GM19328 (cell line): Measurements from ENCODE around the gene DBNL.

Experiments used
- ATAC-seq: cut with Tn5 transposase; IDR thresholded peaks from one replicate; pipeline ENCODE4 v1.9.1; 2021; ENCODE audit warnings: mild to moderate bottlenecking, moderate library complexity; ENCODE audit not compliant: unreplicated experiment

Gene DBNL

GRCh38 chr7:44060948-44061644 lies 16.6 kb downstream of the DBNL start:
- ATAC-seq, result no peak

DNA sequence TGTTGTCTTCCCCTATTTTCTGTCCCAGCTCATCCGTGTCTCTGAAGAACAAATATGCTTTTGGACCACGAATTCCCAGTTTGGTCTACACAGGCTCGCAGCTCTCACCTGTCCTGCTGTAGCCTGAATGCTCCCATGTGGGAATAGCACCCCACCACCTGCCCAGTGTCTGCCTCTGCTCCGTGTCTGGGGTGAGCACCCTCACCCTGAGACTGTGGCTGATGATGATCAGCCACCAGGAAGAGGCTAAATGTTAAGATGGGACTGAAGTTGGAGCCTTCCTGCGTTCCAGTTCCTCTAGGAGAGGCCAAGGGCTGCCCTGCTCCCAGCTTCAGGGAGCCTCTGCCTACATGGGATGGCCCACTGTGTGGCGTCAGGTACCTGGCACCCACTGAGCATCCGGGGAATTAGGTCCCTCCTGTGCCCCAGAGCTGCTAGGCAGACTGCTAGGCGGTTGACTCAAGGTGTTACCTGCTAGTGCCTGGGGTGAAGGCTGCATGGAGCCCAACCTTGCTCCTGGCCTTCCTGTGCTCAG lies 17.2 kb downstream of the DBNL start:
- ATAC-seq, result no peak

- no peak for ATAC-seq
These were observed 17.8 kb downstream of the DBNL start for GRCh38 chr7:44062180-44062902.

GRCh38 chr7:44062903-44063295 lies 18.4 kb downstream of the DBNL start:
- no peak for ATAC-seq

DNA sequence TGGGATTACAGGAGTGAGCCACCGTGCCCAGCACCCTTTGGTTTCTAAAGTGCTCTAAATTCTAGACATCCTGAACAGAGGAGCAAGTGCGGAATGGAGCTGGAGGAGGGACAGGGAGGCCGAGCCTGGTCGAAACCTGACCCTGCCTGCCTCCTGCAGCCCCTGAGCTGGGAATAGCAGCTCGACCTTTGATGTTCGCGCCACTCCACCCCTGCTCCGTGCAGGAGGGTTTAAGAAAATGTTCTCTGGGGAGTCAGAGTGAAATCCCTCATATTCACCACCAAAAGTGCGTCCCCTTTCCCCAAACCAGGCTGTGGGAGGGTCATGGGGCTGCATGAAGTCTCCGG lies 19.0 kb downstream of the DBNL start:
- ATAC-seq, result no peak

- no peak for ATAC-seq
These were observed 19.6 kb downstream of the DBNL start for GRCh38 chr7:44063894-44064651.

- no peak for ATAC-seq
These were observed 20.4 kb downstream of the DBNL start for GRCh38 chr7:44064791-44065430.

DNA sequence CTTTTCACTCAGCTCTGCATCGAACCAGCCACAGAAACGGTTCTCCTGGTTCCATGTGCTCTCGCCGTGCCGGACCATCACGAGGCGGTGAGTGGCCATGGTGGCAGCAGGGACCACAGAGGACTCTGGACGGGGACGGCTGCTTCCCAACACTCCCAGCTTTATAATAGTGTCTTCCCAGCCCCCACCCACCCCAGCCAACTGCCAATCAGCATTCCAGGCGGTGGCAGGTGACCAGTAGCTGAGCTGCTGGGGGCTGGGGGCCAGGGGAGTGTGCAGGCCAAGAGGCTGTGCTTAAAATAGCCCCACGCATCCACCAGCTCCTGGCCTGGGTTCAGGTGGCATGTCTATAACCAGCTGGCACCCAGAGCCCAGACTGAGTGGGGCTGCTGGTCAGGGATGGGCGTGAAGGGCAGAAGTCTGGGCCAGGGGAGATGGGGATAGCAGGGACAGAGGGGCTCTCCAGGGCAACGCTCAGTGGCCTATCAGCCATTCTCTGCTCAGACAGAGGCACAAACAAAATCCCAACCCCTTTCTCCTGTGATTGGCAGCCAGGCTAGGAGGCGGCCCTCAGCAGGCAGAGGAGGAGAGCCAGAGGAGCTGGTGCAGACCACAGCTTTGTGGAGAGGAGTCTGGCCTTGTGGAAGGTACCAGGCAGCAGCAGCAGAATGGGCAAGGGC lies 21.1 kb downstream of the DBNL start, which contains the start of gene PGAM2:
PGAM2 (minus strand) TSS at position 137 of the 680 bp plus-strand sequence; CDS start at position 99, 38 bp downstream.
- no peak for ATAC-seq

- no peak for ATAC-seq
These were observed 21.6 kb downstream of the DBNL start for GRCh38 chr7:44066111-44066460.

DNA sequence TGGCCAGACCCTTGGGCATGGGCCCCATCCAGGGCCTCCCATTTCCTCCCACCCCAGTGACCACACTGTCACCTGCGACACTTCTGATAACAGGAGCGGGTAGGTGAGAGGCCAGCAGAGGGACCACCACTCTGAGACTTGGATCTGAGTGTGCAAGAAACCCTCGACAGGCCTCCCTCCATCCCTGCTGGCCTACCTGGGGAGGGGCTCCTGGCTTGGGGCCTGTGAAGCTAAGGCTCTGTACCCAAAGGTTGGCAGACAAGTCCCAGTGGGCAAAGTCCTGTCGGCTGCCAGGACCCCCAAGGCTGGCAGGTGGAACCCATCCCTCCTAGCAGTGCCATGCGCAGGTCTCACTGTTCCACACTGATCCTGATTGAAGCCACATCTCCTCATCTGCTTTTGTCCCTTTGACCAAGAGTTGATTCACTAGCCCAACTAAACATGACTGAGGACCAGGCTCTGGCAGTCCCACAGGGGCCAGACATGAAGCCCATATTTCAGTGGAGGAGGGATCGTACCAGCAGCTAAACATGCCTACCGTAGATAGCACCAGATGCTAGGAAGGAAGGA lies 22.1 kb downstream of the DBNL start:
- ATAC-seq, result no peak

DNA sequence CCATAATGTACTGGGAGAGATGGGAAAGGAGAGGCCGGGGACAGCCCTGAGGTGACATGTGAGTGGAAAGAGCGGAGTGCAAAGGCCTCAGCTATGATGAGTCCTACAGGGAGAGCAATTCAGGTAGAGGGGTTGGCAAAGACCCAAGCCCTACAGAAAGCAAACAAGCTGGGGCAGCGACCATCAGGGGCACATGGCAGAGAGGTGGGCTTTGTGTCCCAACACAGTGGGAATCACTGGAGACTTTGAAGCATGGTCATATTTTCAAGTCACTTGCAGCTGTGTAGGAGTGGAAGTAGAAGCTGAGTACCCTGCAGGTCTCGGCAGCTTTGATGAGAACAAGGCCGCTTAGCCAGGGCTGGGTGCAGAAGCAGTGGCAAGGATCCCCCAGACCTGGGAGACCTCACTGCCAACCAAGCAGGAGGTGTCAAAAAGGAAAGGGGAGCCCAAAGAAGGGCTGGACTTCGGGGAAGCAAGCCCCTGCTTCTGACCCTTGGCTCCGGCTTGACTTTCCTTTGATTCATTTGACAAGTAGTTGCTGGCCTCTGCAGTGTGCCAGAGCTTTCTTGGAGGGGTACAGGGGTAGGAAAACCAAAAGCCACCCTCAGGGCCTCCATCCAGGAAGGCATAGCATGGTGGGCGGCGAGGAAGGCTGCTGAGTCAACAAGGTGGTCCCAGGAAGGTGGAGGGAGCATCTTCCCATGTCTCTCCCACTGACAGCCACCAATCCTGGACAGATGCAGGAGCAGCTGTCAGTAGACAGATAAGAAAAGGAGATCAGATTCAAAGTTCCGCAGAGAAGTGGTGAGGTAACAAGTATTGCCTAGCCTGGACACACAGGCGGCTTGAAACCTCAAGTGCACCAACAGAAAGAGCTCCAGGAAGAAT lies 22.8 kb downstream of the DBNL start:
- ATAC-seq, result no peak

DNA sequence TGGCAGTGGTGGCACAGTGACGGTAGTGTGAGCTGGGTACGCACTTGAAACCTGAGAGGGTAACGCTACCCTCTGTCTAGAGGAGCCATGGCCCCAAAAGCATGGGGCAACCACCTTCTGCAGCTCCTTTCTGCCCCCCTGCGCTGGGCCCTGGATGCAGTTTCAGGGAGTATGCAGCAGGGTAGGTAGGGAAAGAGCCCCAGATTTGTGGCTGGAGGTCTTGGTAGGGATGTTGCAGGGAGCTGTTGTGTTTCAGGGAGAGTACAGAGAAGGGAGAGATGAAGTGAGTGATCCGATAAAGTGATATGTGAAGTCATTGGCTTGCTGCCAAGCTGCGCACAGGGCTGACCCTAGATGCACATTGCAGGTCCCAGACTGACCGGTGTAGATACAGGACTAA lies 23.6 kb downstream of the DBNL start:
- no peak for ATAC-seq

GRCh38 chr7:44071726-44072363 lies 27.3 kb downstream of the DBNL start:
- ATAC-seq, result no peak

DNA sequence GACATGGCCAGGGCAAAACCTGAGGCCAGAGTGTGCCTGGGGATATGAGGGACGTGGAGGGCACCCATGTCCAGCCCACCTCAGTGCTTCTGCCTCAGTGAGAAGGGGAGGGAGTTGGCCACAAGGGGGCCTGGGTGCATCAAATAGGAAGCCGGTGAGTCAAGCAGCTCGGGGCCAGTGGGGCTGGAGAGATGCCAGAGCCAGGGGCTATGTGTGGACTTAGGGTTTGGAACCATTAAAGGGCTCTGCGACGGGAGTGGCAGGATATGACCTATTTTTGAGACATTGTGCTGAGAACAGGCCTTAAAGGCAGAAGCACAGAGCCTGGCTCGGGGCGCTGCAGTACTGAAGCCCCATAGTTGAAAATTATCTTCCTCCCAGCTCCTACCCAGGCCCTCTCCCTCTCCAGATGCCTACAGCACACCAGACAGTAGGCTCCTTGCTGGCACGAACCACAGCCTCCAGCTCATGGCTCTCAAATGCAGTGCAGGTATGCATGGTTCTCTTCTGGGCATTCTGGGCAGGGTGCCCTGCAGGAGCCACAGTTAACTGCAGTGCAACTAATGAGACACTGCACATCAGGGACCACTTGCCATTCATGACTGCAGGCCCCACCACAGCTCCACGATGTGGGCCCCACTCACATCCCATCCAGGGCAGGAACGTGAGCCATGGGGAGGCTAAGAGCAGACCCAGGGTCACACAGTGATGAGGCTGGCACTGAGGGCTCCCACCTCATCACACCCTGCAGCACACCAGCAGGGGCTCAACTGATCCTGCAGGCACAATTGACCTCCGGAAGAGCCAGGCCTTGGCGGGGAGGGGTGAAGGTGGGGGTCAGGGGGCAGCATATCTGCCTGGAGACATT lies 28.1 kb downstream of the DBNL start:
- ATAC-seq, result no peak

- no peak for ATAC-seq
These were observed 29.3 kb downstream of the DBNL start for GRCh38 chr7:44073664-44074348.

DNA sequence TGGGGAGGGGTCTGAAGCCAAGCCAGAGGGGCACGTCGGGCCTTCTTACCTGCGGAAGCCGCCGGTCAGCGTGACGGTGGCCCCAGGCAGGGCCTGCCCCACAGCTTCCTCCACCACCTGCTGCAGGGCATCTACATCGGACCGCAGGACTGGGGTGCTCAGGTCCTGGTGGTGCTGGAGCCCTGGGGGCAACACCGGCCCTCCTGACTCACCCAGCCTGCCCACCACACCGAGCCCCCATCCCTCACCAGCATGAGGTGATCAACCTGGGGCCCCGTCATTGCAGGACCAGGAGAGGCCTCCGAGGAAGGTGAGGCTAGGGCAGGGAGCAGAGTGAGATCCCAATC lies 29.8 kb downstream of the DBNL start:
- no peak for ATAC-seq

- ATAC-seq, result no peak
These were observed 31.0 kb downstream of the DBNL start for GRCh38 chr7:44075296-44076075.
